Measurements from ENCODE around the gene CAPNS1.
"Not testable (repeated sequence)": the region's sequence is repeated elsewhere in the genome, so short reads cannot be mapped to it uniquely, and the experiment has no call there.

The CAPNS1 gene

DNA sequence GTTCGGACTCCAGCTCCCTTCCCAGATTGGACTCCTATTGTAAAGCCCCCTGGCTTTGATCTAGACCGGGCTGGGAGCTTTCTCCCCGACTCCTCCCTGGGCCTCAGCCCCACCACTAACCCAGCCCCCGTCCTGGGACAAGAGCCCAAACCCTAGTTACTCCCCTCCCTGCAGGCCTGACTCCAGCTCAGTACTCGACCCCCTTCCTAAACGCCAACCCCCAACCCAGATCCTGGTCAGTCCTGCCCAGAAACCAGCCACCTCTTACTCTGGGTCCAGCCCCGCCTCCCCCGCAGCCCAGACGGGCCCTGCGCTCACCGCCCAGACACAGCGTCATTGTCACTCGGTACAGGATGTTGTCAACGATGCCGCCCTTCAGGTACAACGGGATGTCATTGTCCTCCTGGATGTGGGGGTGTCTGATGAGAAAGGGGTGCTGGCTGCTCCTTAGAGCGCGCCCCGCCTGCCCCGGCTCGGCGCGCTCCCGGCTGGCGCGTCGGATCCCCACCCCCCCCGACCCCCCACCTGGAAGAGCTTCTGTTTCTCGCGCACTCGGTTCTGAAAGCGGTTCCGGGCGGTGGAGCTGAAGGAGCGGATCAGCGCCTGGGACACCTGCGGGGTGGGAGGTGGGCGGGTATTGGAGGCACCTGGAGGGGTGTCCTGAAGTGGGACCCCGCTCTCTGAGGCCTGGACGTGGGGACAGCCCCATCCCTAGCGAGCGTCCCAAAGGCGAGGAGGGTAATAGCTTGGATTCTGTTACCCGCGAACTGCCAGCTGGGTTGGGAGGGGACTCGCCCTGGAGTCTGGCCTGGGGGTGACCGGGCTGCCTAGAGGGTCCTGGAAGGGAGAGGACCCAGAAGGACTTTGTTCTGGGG lies 11.5 kb downstream of the CAPNS1 start:
- DNase-seq: no peak

DNA sequence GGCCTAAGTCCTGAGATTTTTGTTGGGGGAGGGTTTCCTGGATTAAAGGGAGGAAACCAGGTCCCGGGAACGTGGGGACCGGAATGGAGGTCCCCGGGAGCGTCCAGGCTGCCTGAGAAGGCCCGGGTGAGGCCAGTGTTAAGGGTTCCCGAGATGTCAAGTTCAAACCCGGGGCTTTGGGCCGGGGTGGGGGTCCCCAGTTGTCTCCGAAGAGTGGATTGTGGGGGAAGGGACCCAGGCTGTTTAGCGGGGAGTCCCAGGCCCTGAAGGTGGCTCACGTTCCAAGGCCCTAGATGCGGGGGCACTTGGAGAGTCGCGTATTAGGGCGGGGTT lies 12.1 kb downstream of the CAPNS1 start:
- DNase-seq: no peak

DNA sequence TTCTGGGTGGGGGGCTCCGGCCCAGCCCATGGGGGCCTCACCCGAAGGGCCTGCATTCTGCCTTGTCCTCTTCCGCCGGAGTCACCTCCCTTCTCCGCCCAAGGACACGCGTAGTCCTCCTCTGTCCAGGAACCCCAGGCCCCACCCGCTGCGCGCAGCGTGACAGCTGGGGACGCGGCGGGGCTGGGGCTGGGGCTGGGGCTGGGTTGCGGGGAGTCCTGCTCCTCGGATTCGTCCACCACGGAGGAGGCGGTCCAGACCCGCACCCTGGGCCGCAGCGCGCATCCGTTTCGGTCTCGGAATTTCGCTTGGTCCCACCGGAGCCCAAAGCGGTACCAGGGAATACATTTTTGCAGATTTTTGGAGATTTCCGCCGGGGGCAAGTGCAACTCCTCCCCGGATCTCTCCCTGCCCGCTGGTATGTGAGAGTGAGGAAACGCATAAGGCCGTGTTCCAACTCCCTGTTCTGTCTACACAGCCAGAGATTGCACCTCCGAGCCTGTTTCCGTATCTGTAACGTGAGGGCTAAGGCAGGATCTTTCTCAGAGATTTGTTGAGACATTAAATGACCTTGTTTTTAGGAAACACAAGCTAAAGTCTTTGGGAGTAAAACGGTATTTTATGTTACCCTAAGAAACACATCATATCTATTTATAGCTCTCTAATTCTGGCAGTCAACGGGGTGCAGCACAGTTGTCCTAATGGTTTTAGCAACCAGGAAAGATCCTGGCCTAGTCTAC lies 12.7 kb downstream of the CAPNS1 start, which contains the start of gene COX7A1:
Gene COX7A1, minus strand, starts transcription at position 96 of the 740 bp plus-strand sequence. Its CDS starts 40 bp downstream, at position 56.
- no peak for DNase-seq

DNA sequence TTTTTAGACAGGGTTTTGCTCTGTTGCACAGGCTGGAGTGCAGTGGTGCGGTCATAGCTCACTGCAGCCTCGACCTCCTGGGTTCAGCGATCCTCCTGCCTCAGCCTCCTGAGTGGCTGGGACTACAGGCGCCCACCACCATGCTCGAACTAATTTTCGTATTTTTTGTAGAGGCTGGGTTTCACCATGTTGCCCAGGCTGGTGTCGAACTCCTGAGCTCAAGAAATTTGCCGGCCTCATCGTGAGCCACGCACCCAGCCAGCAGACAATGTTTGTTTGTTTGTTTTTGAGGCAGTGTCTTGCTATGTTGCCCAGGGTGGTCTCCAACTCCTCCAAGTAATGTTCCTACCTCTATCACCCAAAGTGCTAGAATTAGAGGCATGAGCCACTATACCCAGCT lies 13.3 kb downstream of the CAPNS1 start:
- no peak for DNase-seq

DNA sequence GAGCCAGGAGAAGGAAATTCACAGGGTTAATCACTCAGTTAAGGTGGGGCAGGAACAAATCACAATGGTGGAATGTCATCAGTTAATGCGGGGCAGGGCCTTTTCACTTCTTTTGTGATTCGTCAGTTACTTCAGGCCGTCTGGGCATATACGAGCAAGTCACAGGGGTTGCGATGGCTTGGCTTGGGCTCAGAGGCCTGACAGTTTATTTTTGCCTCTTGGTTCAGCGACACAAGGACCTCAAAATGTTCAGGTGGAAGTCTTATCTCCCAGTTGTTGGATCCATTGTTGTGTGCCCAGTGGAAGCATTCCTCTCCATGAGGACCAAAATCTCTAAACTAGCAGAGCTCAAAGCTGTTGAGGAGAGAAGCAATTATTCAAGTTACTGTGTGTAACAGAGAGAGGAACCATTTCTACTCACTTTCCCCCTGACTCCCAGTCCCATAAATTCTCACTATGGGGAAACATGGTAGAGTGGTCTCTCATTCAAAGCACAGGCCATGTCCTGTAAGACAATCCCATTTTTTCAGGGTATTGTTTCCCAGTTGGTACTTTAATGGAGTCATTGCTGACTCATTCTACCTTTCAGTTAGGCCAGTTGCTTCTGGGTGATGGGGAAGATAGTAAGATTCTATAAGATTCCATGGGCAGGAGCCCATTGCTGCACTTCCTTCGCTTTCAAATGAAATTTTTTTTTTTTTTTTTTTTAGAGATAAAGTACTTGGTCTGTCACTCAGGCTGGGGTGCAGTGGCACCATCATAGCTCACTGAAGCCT lies 21.1 kb downstream of the CAPNS1 start:
- DNase-seq: no peak

DNA sequence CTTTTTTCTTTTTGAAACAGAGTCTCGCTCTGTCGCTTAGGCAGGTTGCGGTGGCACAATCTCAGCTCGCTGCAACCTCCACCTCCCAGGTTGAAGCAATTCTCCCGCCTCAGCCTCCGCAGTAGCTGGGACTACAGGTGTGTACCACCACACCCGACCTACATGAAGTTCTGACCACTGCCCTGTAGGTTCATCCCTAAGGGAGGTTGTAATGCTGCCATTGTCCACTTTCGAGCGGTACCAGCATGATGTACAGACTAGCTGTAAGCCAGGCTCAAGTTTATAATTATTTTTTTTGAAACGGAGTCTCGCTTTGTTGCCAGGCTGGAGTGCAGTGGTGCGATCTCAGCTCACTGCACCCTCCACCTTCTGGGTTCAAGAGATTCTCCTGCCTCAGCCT lies 23.9 kb downstream of the CAPNS1 start:
- no peak for DNase-seq

DNA sequence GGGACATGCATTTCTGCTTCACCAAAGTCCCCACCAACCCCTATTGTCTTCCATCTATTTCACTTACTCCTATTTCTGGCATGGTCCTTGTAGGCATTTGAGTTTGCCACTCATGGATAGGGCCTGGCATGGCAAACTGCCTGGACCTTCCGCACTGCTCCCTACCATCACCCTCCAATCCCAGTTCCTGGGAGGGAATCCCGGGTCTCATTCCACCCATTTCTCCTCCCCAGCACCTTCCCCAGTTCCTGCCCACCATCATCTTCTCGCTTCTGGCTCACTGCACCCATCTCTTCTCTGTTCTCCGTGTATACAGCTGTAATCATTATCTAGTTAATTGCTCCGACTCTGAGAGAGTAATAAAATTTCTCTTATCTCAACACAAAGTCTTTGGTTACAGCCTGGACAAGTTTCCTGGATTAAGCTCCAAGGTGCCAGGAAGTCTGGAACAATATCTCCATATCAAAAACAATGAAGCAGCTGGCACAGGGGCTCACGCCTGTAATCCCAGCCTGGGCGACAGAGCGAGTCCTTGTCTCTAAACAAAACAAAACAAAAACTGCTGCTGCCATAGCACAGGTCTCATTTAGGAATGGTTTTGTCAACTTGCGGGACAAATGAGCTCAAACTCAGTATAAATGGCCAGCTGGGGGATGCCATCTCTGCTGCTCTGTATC lies 29.4 kb downstream of the CAPNS1 start:
- DNase-seq: peak; percentile 65 to 90

DNA sequence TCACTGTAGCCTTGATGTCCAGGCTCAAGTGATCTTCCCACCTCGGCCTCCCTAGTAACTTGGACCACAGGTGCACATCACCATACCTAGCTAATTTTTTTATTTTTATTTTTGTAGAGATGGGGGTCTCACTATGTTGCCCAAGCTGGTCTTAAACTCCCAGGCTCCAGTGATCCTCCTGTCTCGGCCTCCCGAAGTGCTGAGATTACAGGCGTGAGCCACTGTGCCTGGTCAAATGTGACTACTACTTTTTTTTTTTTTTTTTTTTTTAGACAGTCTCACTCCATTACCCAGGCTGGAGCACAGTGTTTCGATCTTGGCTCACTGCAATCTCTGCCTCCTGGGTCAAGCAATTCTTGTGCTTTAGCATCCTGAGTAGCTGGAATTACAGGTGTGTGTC lies 33.0 kb downstream of the CAPNS1 start:
- no peak for DNase-seq

DNA sequence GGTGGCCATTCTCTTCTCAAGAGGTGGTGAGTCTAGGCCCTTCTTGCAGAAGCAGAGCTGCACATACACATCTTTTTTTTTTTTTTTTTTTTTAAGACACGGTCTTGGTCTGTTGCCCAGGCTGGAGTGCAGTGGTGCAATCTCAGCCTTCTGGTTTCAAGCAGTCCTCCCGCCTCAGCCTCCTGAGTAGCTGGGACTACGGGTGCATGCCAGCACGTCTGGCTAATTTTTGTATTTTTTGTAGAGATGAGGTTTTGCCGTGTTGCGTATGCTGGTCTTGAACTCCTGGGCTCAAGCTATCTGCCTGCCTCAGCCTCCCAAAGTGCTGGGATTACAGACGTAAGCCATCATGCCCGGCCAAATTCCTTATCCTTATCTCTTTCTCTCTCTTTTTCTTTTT lies 34.0 kb downstream of the CAPNS1 start:
- not testable (repeated sequence) for DNase-seq

DNA sequence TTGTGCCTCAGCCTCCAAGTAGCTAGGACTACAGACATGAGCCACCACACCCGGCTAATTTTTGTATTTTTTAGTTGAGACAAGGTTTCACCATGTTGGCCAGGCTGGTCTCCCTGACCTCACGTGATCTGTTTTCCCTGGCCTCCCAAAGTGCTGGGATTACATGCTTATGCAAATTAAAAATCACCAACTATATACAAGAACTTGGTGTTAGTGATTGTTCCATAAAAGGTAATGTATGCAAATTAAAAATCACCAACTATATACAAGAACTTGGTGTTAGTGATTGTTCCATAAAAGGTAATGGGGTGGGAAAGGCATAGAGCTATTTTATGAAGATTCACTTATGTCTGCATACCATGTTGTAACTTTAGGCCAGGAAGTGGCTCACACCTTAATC lies 39.2 kb downstream of the CAPNS1 start:
- peak; percentile 41 to 67 for DNase-seq

DNA sequence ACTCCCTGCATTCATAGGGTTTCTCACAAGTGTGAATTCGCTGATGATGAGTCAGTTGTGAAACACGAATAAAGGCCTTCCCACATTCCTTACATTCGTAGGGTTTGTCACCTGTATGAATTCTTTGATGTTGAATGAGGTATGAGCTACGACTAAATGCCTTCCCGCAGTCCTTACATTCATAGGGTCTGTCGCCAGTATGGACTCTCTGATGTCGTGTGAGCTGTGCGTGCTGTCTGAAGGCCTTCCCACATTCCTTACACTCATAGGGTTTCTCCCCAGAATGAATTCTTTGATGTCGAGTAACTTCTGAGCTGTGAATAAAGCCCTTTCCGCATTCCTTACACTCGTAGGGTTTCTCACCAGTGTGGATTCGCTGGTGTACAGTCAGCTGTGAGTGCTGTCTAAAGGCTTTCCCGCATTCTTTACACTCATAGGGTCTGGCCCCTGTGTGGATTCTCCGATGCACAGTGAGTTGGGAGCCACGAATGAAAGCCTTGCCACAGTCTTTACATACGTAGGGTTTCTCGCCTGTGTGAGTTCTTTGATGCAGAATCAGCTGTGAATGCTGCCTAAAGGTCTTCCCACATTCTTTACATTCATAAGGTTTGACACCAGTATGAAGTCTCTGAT lies 42.9 kb downstream of the CAPNS1 start:
- no peak for DNase-seq

DNA sequence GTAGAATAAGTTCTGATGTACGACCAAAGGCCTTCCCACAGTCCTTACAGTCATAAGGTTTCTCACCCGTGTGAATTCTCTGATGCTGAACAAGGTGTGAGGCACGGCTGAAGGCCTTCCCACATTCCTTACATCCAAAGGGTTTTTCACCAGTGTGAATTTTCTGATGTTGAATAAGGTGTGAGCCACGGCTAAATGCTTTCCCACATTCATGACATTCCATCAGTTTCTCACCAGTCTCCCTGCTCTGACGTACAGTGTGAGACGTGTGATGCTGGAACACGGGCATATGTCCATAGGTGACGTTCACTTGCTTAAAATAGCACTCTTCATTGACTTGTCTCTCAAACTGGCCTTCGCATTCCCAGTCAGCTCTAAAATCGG lies 43.4 kb downstream of the CAPNS1 start:
- DNase-seq: no peak

DNA sequence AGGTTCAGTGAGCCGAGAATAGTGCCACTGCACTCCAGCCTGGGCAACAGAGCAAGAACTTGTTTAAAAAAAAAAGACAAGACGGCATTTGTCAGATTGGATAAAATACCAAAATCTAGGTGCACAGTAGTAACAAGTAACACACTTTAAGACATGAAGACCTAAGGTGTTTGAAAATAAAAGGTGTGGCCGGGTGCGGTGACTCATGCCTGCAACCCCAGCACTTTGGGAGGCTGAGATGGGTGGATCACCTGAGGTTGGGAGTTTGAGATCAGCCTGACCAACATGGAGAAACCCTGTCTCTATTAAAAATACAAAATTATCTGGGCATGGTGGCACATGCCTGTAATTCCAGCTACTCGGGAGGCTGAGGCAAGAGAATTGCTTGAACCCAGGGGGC lies 46.9 kb downstream of the CAPNS1 start:
- DNase-seq: not testable (repeated sequence)

DNA sequence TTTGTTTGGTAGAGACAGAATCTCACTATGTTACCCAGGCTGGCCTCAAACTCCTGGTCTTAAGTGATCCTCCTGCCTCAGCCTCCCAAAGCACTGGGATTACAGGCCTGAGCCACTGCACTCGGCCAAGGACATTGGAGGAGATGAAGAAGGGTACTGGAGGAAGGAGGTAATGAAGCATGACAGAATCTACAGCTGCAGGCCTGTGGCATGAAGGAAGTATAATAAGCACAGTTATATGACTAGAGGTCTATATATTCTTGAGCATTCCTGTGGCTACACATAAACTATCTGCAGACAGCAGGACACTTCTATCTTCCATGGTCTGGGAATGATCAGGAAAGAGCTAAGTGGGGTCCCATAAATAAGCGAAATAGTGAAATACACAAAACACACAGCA lies 56.4 kb downstream of the CAPNS1 start:
- DNase-seq: no peak

DNA sequence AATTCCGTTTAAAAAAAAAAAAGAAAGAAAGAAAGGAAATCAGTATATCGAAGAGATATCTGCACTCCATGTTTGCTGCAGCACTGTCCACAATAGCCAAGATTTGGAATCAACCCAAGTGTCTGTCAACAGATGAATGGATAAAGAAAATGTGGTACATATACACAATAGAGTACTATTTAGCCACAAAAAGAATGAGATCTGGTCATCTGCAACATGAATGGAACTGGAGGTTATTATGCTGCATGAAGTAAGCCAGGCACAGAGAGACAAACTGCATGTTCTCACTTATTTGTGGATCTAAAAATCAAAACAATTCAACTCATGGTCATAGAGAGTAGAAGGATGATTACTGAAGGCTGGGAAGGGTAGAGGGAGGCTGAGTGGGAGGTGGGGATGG lies 58.3 kb downstream of the CAPNS1 start:
- no peak for DNase-seq
